ENCODE measurements around the gene UGT1A8. TPM values are rescaled to one million over a fixed set of nuclear protein-coding genes. Genes with fewer than 3 reads are reported as not detected.

Gene UGT1A8
- total RNA-seq, 1 experiment from 2014 or later = not detected

DNA sequence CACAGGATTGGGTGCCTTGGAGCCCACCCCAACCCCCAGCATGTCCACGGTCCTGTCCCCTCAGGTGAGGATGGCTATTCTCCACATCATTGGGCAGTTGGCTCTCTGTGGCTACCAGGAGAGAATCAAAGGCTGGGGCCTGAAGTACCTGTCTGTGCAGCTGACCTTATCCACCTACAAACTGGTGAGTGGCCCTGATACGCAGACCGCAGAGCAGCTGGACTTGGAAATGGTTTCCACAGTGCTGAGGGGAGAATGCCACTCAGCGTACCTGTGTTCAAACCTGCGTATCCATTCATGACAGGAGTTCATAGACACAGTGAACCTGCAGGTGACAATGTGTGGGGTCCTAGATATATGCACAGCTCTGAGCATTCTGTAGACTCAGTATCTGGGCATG lies 182.3 kb downstream of the UGT1A8 start:
- CTCF ChIA-PET = no interaction called here

DNA sequence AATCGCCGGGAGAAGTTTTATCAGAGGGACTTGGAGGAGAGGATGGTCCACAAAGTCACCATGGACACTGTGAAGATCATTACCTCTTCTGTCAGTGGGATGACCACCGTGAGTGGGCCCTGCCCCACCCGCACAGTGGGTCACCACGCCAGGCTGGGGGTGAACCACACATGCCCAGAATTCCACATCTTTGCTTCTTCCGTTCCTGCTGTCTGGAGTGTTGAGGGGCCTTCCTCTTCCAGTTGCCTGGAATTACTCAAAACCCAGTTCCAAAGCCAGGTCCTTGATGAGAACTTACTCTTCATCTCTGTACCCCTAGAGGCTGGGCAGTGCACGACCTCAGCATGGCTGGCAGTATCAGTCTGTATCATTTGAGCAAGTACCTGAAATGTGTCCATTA lies 182.8 kb downstream of the UGT1A8 start:
- Mint-ChIP-seq H3K9me3 (ENCODE audit: low read depth, unreplicated experiment) (no peaks in the 10 kb centered on the region), H3K27me3 (ENCODE audit: unreplicated experiment) (no peaks in the 10 kb centered on the region), H3K27ac (ENCODE audit: unreplicated experiment) (no peak overlapping the region), H3K4me3 (ENCODE audit: low read depth, unreplicated experiment) (no peak overlapping the region), H3K36me3 (ENCODE audit: insufficient read depth, unreplicated experiment) (no peaks in the 10 kb centered on the region), H3K4me1 (ENCODE audit: low read depth, unreplicated experiment) (peaks cover 14% of the 10 kb centered on the region)
- intact Hi-C loops (cut with micrococcal nuclease; ENCODE audit: unreplicated experiment) = no loop called here
- TF ChIP-seq, protein P1, sequence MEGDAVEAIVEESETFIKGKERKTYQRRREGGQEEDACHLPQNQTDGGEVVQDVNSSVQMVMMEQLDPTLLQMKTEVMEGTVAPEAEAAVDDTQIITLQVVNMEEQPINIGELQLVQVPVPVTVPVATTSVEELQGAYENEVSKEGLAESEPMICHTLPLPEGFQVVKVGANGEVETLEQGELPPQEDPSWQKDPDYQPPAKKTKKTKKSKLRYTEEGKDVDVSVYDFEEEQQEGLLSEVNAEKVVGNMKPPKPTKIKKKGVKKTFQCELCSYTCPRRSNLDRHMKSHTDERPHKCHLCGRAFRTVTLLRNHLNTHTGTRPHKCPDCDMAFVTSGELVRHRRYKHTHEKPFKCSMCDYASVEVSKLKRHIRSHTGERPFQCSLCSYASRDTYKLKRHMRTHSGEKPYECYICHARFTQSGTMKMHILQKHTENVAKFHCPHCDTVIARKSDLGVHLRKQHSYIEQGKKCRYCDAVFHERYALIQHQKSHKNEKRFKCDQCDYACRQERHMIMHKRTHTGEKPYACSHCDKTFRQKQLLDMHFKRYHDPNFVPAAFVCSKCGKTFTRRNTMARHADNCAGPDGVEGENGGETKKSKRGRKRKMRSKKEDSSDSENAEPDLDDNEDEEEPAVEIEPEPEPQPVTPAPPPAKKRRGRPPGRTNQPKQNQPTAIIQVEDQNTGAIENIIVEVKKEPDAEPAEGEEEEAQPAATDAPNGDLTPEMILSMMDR (IDR thresholded peaks at IDR 0.05; ENCODE audit: unreplicated experiment) = no peak
- BruUV-seq (replicated peaks) = no TSS peak
- CTCF ChIA-PET = no interaction called here
- no peak for DNase-seq

More for the DNA sequence above, 182.3 kb downstream of the UGT1A8 start:
- DNase-seq = no peak
- Mint-ChIP-seq H3K4me3 (ENCODE audit: low read depth, unreplicated experiment) (no peak overlapping the region), H3K9me3 (ENCODE audit: low read depth, unreplicated experiment) (no peaks in the 10 kb centered on the region), H3K27ac (ENCODE audit: unreplicated experiment) (no peak overlapping the region), H3K4me1 (ENCODE audit: low read depth, unreplicated experiment) (peaks cover 14% of the 10 kb centered on the region), H3K36me3 (ENCODE audit: insufficient read depth, unreplicated experiment) (no peaks in the 10 kb centered on the region), H3K27me3 (ENCODE audit: unreplicated experiment) (no peaks in the 10 kb centered on the region)
- no TSS peak for BruUV-seq (replicated peaks)
- TF ChIP-seq, protein P1 (IDR thresholded peaks at IDR 0.05; ENCODE audit: unreplicated experiment) = no peak
- intact Hi-C loops (cut with micrococcal nuclease; ENCODE audit: unreplicated experiment) = no loop called here

DNA sequence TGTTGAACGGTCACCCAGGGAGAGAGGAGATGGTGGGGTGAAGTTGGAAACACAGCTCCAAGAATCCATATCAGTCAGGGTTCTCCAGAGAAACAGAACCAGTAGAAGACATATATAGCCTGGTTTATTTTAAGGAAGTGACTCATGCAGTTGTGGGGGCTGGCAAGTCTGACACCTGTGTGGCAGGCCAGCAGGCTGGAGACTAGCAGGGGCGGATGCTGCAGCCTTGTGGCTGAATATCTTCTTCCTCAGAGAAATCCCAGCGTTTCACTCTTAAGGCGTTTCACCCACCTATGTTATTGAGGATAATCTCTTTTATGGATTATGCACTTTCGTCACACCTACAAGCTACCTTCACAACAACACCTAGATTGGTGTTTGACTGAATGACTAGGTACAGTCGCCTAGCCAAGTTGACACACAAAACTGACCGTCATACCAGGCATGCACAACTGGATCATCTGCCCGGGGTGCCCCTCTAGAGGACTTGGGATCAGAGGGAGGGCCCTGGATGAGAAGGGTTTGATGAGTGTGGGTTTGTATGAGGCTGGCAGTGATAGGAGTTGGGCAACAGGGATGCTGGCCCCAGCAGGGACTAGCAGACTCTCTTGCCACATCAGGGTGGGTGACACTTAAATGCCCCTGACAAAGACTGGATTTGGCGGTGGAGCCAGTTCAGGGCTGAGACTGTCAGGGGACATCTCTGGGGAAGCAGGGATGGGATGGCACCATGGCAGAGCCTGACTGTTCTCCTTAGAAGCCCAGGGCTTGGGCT lies 184.1 kb downstream of the UGT1A8 start:
- DNase-seq = peak; percentile 45
- H3K9me3 Mint-ChIP-seq (ENCODE audit: low read depth, unreplicated experiment) = no peaks in the 10 kb centered on the region
- H3K27me3 Mint-ChIP-seq (ENCODE audit: unreplicated experiment) = no peaks in the 10 kb centered on the region
- no peaks in the 10 kb centered on the region for H3K36me3 Mint-ChIP-seq (ENCODE audit: insufficient read depth, unreplicated experiment)
- BruUV-seq (replicated peaks) = no TSS peak
- CTCF ChIA-PET = no interaction called here
- TF ChIP-seq, protein P1 (IDR thresholded peaks at IDR 0.05; ENCODE audit: unreplicated experiment) = no peak
- intact Hi-C loops (cut with micrococcal nuclease; ENCODE audit: unreplicated experiment) = no loop called here
- H3K27ac Mint-ChIP-seq (ENCODE audit: unreplicated experiment) = no peak overlapping the region
- no peak overlapping the region for H3K4me3 Mint-ChIP-seq (ENCODE audit: low read depth, unreplicated experiment)
- H3K4me1 Mint-ChIP-seq (ENCODE audit: low read depth, unreplicated experiment) = peaks cover 14% of the 10 kb centered on the region

DNA sequence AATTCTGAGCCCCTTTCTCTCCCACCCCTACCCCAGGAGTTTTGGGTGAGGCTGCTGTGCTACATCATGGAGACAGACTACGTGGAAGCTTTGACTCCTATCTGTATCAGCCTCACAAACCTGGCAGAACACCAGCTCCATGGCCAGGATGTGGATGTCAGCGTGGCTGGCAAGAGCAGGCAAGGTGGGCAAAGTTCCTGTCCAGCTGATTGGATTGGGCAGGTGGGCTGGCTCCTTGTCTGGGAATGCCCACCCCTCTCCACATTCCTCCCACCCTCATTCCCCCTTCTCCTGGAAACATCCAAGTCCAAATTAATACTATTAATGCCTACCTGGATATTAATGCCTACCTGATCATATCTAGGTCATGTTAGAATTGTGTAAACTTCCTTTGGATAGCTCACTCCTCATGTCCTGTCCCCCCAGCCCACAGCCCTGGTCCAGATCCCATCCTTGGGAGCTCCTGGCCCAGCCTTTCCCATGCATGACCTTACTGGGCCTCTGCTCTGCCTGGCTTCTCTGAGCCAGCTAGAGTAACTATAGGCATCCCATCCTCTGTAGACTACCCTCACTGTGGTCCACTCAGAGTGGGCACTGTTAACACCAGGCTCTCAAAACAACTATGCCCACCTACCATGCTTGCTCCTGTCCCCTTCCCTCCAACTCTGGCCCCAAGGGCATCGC lies 184.8 kb downstream of the UGT1A8 start:
- Mint-ChIP-seq H3K4me1 (ENCODE audit: low read depth, unreplicated experiment) (peaks cover 14% of the 10 kb centered on the region), H3K9me3 (ENCODE audit: low read depth, unreplicated experiment) (no peaks in the 10 kb centered on the region), H3K4me3 (ENCODE audit: low read depth, unreplicated experiment) (no peak overlapping the region), H3K36me3 (ENCODE audit: insufficient read depth, unreplicated experiment) (no peaks in the 10 kb centered on the region), H3K27me3 (ENCODE audit: unreplicated experiment) (no peaks in the 10 kb centered on the region), H3K27ac (ENCODE audit: unreplicated experiment) (no peak overlapping the region)
- CTCF ChIA-PET = no interaction called here
- DNase-seq = no peak
- intact Hi-C loops (cut with micrococcal nuclease; ENCODE audit: unreplicated experiment) = no loop called here
- no TSS peak for BruUV-seq (replicated peaks)
- TF ChIP-seq, protein P1 (IDR thresholded peaks at IDR 0.05; ENCODE audit: unreplicated experiment) = no peak
